Head of caudate nucleus (tissue), 42 donors: ENCODE measurements around the gene BRD3.

Experiments
- DNase-seq, 42 donors: peaks; one replicate each; pipeline versions ENCODE4 v3.0.0 to v3.0.0-alpha.2; 2020 to 2021; ENCODE audit warnings: mixed read lengths in 7 of 42
- intact Hi-C: fragments of 100-400 bp; cut with DNase I; formaldehyde crosslinking; loops from one replicate; pipeline ENCODE4 v1.15.0; 2022

Gene BRD3

DNA sequence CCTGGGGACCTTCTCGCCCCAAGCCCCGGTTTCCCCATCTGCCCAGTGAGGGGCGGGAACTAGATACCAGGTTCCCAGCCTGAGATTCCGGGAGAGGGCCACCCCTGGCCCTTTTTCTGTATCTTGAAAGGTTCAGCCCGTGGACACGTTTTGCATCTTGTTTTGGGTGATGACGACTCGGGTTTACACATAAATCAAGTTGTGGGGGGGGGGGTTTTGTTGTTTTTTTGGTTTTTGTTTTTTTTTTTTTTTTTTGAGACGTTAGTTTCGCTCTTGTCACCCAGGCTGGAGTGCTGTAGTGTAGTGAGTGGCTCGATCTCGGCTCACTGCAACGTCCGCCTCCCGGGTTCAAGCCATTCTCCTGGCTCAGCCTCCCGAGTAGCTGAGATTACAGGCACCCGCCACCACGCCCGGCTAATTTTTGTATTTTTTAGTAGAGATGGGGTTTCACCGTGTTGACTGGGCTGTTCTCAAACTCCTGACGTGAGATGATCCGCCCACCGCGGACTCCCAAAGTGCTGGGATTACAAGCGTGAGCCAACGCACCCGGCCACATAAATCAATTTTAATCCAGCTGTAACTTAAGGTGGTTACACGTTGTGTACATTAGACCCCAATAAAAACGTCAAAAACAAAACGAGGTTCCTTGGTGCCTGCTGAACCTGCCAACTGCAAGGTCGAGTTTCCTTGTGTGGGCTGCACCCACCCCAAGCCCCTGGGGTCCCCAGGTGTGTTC, 1.1 kb upstream of the BRD3 start:
- intact Hi-C loops, result loop anchor here (5.0 kb wide), 2 partner anchors 42 to 68 kb away; partner anchors contain the start of genes BRD3OS and WDR5
- peak in 1 of 42 donors; percentile 34 for DNase-seq

DNA sequence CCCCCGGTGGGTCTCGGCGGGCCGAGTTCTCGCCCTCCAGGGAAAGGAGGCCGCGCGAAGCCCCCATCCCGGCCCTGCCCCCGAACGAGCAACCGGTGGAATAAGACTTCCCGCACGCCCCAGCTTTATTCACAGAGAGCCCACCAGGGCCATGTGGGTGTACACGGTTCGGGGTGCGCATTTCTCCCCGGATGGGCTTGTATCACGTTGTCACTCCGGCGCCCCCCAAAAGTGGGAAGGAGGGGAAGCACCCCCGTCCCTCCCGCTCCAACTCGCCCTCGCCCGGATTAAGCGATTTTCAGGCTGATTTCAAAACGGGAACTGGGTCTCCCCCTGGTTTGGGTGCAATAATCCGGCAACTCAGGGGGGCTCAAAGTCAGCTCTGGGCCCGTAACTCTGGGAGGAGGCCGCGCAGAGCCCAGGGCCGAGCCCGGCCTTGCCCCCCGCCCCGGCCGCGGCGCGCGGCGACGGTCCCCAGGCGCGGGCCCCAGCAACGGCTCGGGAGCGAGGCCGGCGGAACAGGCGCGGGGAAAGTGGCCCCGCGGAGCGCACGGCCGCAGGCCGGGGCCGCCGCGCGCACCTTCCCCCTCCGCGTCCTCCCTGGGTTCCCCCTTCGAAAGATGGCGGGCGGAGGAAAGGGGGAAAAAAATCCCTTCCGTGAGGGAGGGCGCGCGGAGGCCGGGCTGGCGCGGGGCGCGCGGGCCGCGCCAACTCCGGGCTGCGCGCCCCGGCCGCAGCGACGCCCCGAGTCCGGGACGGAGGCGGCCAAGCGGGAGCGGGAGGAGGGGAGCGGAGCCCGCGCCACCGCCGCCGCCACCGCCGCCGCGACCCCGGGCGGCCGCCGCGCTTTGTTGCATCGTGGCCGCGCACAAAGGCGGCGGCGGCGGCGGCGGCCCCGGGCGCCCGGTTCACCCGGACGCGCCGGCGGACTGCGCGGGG, 644 bp downstream of the BRD3 start:
- intact Hi-C loops, result loop anchor here (5.0 kb wide), 2 partner anchors 40 to 70 kb away; partner anchors contain the start of genes BRD3OS and WDR5
- peak in 29 of 42 donors; percentile 16 to 72 (median 49) for DNase-seq

DNA sequence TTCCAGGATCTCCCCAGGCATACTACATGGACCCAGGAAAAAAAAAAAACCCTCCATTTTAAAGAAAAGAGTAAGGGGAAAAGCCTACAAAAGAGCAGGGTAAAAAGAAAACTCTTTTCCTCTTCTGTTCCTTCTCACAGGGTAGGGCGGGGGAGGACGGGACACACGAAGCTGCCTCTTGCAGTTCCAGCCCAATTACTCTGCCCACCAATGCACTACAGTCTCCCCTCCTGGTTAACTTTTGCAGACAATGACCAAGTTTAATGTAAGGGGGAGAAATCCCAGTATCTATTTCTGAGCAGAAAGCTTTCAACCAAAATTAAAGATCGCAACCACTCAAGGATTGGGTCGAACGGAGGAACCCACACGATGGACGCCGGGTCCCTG, 1.3 kb downstream of the BRD3 start:
- intact Hi-C loops, result loop anchor here (5.0 kb wide), 2 partner anchors 39 to 71 kb away; partner anchors contain the start of genes BRD3OS and WDR5
- peak in 3 of 42 donors; percentile 8 to 36 (median 18) for DNase-seq

DNA sequence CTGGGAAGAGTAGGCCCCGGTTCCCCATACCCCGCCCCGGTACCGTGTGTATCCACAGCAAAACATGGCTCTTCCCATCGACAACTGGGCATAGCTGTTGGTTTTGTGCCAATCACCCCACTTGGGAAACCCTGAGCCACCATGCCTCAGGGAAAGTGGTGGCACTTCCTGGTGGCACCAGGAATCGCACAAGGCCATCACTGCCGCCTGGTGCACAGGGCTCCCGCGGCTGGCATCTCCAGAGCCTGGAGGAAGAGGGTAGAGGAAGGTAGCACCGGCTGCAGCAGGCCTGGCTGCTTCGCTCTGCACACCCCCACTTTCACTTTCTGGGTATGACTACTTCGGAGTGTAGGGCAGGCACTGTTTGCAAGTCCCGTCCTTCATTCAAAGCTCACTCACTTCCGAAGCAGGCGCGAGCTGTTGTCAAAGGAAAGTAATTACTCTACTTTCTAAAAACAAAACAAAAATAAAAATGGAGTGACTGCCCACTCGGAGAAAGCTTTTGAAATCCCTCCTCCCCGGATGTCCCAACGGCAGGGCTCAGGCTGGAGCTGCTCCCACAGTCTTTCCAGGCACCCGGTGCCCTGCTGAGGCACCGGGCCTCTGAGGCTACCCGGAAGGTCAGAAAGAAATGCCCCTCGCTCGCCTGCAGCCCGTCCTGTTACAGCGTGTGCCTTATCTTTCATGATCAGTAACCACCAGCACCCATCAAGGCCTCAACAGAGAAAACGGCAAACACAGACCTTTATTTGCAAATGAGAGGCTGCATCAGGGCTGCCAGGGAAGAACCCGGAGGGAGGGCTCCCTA, 2.0 kb downstream of the BRD3 start:
- DNase-seq, result peak in 11 of 42 donors; percentile 9 to 73 (median 32)
- intact Hi-C loops, result loop anchor here (5.0 kb wide), 2 partner anchors 39 to 71 kb away; partner anchors contain the start of genes BRD3OS and WDR5

DNA sequence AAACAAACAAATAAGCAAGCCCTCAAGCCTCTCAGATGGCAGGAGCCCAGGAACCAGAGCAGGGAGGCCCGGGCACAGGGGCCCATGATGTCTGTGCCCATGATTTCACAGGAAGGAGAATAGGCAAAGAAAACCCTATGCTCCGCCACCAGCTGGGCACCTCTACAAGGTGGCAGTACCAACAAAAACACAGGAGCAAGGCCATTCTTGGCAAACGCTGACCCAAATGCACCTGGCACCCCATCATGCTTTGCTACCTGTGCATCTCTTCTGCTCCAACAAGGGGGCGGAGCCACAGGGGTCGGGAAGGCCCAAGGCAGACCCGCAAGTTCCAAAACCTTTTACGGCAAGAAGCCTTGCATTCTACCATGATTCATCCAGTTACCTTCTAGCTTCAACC, 3.1 kb downstream of the BRD3 start:
- peak in 3 of 42 donors; percentile 17 to 31 (median 22) for DNase-seq
- intact Hi-C loops, result loop anchor here (5.0 kb wide), 2 partner anchors 37 to 73 kb away; partner anchors contain the start of genes BRD3OS and WDR5

DNA sequence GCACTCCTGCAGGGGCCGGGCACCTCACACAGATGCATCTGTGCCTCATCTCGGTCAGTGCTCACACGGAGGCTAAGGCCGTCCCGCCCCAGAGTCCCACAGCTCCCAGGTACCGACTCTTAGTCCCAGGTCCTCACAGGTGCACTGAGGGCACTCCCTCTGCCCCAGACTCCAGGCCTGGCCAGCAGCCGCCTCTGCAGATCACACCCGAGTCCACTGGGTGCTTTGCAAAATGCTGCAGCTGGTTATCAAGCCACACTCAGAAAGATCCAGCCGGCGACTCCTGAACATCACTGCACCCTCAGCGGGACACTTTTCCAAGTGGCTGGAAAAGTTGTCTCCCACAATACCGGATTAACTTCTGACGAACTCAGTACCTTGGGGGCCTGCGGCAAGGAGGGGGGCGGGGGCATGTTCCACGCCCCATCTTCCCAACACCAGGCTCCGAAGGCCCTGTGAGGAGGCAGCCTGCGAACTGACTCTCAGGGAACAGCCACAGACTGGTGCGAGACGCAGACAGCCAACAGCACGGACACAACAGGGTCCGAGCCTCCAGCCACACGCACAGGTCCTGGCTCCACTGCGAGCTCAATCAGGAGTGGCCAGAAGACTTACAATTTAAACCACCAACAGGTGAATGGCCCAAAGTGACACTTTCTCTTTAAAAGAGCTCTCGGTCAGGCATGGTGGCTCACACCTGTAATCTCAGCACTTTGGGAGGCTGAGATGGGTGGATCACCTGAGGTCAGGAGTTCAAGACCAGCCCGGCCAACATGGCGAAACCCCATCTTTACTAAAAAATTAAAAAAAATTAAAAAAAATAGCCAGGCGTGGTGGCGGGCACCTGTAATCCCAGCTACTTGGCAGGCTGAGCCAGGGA, 4.0 kb downstream of the BRD3 start:
- peak in 5 of 42 donors; percentile 1 to 26 (median 15) for DNase-seq
- intact Hi-C loops, result no loop called here

GRCh38 chr9:134063088-134063570, 4.7 kb downstream of the BRD3 start:
- intact Hi-C loops, result no loop called here

DNA sequence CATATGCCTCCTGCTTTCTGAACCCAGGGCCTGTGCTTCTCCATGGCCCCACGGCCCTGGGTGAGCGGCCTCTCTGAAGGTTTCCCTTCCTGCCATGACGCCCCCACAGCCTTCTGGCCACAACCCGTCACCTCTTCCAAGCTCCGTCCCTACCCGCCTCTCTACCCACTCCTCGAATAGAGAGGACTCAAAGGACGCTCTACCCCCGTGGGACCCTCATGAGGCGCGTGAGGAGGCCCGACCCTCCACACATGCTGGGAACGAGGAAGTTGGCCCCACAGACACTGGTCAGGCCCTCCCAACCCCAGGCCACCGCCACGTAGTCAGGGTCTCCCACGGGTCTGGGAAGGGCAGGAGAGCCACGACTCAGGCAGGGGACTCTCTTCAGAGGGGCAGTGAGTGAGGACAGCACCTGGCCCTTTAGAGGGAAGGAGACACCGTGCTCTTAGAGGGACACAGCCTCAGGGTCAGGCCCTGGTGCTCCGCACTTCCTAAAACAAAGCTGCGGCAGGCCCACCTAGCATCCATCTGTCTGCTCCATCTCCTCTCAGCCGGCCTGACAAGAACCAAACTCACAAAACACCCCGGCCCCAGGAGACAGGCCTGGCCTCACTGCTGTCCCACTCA, 5.3 kb downstream of the BRD3 start:
- intact Hi-C loops, result no loop called here
- DNase-seq, result peak in 4 of 42 donors; percentile 1 to 32 (median 10)

More at GRCh38 chr9:134063088-134063570, 4.7 kb downstream of the BRD3 start:
- DNase-seq, result peak in 5 of 42 donors; percentile 1 to 29 (median 3)

- intact Hi-C loops, result no loop called here
These were observed 6.0 kb downstream of the BRD3 start for GRCh38 chr9:134061688-134062371.

DNA sequence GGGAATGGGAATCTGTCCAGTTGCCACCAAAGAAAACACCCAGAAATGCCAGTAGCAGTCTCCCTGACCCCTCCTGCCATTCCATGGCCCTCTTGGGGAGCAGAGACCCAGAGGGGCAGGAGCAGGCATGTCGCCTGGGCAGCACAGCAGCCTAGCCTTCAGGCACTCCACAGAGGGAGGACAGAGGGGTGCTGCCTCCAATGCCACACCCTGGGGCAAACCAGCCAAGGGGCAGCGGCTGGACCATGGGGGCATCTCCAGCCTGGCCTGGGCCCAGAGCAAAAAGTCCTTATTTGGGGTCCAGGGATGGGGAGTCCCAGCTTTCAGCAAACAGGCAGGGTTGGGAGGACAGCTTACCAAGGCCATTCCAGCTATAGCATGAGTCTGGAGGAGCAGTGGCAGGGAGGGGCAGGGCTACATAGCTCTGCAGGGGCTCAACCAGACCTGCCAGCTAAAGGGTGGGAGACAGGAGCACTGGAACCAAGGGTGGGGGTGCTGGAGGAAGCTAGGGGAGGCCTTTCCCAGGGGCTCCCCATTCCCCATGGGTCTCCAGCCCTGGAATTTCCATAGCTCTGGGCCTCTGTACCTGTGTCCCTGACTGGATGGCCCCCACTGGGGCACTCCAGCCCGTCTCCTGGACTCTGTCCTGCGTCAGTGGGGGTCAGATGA, 6.7 kb downstream of the BRD3 start:
- peak in 9 of 42 donors; percentile 3 to 31 (median 16) for DNase-seq
- intact Hi-C loops, result no loop called here

More at GRCh38 chr9:134061688-134062371, 6.0 kb downstream of the BRD3 start:
- DNase-seq, result peak in 7 of 42 donors; percentile 2 to 35 (median 23)

GRCh38 chr9:134060546-134060945, 7.3 kb downstream of the BRD3 start:
- intact Hi-C loops, result no loop called here
- peak in 4 of 42 donors; percentile 1 to 18 (median 10) for DNase-seq

GRCh38 chr9:134059661-134060395, 8.0 kb downstream of the BRD3 start:
- peak in 28 of 42 donors; percentile 4 to 61 (median 34) for DNase-seq
- intact Hi-C loops, result no loop called here

DNA sequence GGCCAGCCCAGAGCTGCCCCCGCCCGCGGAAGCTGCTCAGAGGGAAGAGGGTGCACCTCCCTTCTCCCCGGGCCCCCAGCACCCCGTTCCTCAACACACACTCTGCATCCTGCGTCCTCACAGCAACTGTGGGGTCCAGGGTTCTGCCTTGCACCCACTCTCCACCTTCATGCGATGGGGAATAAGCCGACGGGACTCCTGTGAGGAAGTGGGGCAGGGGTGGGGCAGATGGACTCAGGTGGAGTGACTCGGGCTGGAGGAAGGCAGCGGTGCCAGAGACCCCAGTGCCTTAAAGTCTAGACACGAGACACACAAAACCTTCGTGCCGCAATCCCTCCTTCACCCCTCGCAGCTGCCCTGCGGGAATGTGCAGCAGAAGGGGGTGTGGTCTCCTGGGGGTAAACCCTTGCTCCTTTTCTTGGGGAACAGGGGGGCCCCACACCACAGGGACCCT, 8.6 kb downstream of the BRD3 start:
- peak in 10 of 42 donors; percentile 3 to 32 (median 10) for DNase-seq
- intact Hi-C loops, result no loop called here

- intact Hi-C loops, result no loop called here
- peak in 14 of 42 donors; percentile 4 to 36 (median 14) for DNase-seq
These were observed 9.1 kb downstream of the BRD3 start for GRCh38 chr9:134058716-134059115.
